Panc1 (cell line): ENCODE measurements around the gene GBP7.

Source experiments
- CTCF ChIP-seq: fragments of 450-650 bp; IDR thresholded peaks from 2 replicates; pipeline ENCODE4 v1.5.1; 2017; ENCODE audit warnings: mild to moderate bottlenecking
- POLR2AphosphoS5 ChIP-seq: IDR thresholded peaks from 2 replicates; pipeline ENCODE4 v1.6.1; 2012; ENCODE audit warnings: mild to moderate bottlenecking, low read depth, low read length, moderate library complexity

DNA sequence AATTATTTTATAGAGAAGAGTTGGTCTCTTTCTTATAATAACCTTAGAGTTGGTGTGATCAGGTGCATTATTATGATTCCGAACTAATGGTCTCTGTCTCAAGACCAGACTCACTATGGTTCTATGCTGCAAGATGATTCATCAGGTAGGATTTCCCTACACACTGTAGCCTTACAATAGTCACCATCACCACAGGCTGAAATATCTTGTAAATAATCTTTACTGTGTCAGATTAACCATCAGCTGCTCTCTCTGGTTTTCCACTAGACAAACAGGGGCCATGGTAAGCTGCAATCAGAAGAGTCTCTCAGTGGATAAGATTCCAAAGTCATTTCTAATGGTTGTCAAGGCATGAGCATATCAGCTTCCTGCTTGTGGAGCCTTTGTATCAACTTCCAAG is 27.4 kb upstream of the GBP7 start:
- TF ChIP-seq CTCF (no peak), POLR2AphosphoS5 (no peak)
